ENCODE data around the gene VARS1.

VARS1 gene

GRCh38 chr6:31768363-31769257 lies 26.9 kb downstream of the VARS1 start:
- DNase-seq = no peak

- DNase-seq = no peak
These were observed 28.4 kb downstream of the VARS1 start for GRCh38 chr6:31767096-31767645.

- no peak for DNase-seq
These were observed 29.4 kb downstream of the VARS1 start for GRCh38 chr6:31765910-31766794.

GRCh38 chr6:31765559-31765909 lies 30.0 kb downstream of the VARS1 start:
- DNase-seq = no peak

- DNase-seq = no peak
These were observed 31.4 kb downstream of the VARS1 start for GRCh38 chr6:31764198-31764597.

GRCh38 chr6:31763619-31763940 lies 32.0 kb downstream of the VARS1 start:
- DNase-seq = no peak

GRCh38 chr6:31762878-31763618 lies 32.5 kb downstream of the VARS1 start:
- no peak for DNase-seq

GRCh38 chr6:31762356-31762755 lies 33.2 kb downstream of the VARS1 start, which contains the start of gene SAPCD1:
TSS of gene SAPCD1 (plus strand) at chr6:31762656. CDS start at chr6:31763055, 399 bp downstream.
- no peak for DNase-seq

- no peak for DNase-seq
These were observed 34.2 kb downstream of the VARS1 start for GRCh38 chr6:31761343-31761742.

GRCh38 chr6:31760790-31761189 lies 34.8 kb downstream of the VARS1 start:
- no peak for DNase-seq

- no peak for DNase-seq
These were observed 37.3 kb downstream of the VARS1 start for GRCh38 chr6:31758281-31758680.

GRCh38 chr6:31752739-31753319 lies 42.7 kb downstream of the VARS1 start:
- DNase-seq = no peak

- DNase-seq = no peak
These were observed 45.0 kb downstream of the VARS1 start for GRCh38 chr6:31750411-31751022.

GRCh38 chr6:31749301-31750036 lies 46.1 kb downstream of the VARS1 start:
- DNase-seq = no peak
